ENCODE results near the gene TSTD2. TPM values are rescaled to one million over a fixed set of nuclear protein-coding genes. Genes with fewer than 3 reads are reported as not detected.

Gene TSTD2
- total and polyA plus RNA-seq, 4 donors = 9.4 to 26.6 (median 14.1) TPM

DNA sequence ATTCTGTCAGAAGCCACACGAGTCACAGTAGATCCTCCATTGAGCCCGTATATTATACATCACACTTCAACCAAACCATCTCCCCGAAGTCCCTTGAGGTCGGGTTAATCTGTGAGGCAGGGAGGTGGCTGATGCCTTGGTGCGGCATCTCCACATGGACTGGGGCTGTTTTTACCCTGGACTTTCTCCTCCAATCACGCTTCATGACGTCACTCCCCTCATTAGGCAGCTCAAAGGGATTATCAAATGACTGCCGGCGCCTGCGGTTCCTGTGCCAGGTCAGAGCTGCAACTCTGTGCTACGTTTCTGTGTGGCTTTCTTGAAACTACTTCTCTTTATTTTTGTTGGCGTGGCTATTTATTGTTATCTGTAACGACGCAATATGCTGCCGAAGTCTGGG lies 78.0 kb downstream of the TSTD2 start:
- peaks cover 0 to 4% (median 0%) of the 10 kb centered on the region in 4 donors for H3K36me3 ChIP-seq (ENCODE audit: control insufficient read depth in 4 of 4, insufficient read depth in 4 of 4, low read length in 4 of 4)
- no peaks in the 10 kb centered on the region for H3K9me3 ChIP-seq (ENCODE audit: control insufficient read depth in 4 of 4, insufficient read depth in 3 of 4, low read length in 3 of 4)
- no peak for ATAC-seq (ENCODE audit: insufficient read depth, low FRiP score)
- H3K4me3 ChIP-seq = no peak overlapping the region
- no peak for DNase-seq
- TF ChIP-seq, protein P1, sequence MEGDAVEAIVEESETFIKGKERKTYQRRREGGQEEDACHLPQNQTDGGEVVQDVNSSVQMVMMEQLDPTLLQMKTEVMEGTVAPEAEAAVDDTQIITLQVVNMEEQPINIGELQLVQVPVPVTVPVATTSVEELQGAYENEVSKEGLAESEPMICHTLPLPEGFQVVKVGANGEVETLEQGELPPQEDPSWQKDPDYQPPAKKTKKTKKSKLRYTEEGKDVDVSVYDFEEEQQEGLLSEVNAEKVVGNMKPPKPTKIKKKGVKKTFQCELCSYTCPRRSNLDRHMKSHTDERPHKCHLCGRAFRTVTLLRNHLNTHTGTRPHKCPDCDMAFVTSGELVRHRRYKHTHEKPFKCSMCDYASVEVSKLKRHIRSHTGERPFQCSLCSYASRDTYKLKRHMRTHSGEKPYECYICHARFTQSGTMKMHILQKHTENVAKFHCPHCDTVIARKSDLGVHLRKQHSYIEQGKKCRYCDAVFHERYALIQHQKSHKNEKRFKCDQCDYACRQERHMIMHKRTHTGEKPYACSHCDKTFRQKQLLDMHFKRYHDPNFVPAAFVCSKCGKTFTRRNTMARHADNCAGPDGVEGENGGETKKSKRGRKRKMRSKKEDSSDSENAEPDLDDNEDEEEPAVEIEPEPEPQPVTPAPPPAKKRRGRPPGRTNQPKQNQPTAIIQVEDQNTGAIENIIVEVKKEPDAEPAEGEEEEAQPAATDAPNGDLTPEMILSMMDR (IDR thresholded peaks at IDR 0.05; ENCODE audit: control extremely low read depth, extremely low read depth) = no peak
- peaks cover 0 to 9% (median 0%) of the 10 kb centered on the region in 5 donors for H3K4me1 ChIP-seq (ENCODE audit: control insufficient read depth in 5 of 5, insufficient read depth in 5 of 5, low read length in 5 of 5)
- peak overlapping the region in 1 of 2 donors; percentile 45 for H3K27ac ChIP-seq (ENCODE audit: low read depth in 1 of 2, low read length in 1 of 2)
- H3K9ac ChIP-seq (ENCODE audit: insufficient read depth in 1 of 2, low read length in 2 of 2) = no peak overlapping the region
- H3K27me3 ChIP-seq (ENCODE audit: control insufficient read depth in 3 of 3, insufficient read depth in 3 of 3, low read length in 2 of 3) = peaks cover 0 to 2% (median 0%) of the 10 kb centered on the region in 3 donors
- WGBS, 2 donors = 78 to 80% methylated on average over 15 of the region's 15 CpGs

DNA sequence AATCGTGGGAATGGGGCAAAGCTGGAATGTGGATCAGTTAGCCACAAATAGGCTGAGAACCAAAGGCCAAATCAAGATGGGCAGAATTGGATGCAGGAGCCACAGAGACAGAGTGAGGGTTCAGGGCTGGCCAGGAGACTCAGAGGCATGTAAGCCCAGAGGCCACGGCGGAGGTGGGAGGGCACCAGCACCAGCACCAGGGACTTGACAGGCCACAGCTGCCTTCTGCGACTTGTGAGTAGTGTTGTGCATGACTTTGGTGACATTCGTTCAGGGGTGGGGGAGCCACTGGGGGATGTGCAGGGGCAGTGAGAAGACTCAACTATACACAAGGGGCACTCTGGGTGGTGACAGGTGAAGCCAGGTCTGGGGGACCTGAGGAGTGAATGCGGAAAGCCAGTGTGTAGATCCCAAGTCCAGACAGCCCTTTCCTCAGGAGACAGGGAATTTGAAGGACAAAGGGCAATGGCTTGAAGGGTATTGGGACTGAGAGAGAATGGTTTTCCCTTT lies 78.5 kb downstream of the TSTD2 start:
- DNase-seq (no peak), ATAC-seq (ENCODE audit: insufficient read depth, low FRiP score) (no peak)
- peaks cover 0 to 2% (median 0%) of the 10 kb centered on the region in 3 donors for H3K27me3 ChIP-seq (ENCODE audit: control insufficient read depth in 3 of 3, insufficient read depth in 3 of 3, low read length in 2 of 3)
- 93 to 98% methylated on average over 6 of the region's 6 CpGs for WGBS, 2 donors
- H3K4me1 ChIP-seq (ENCODE audit: control insufficient read depth in 5 of 5, insufficient read depth in 5 of 5, low read length in 5 of 5) = peaks cover 0 to 9% (median 0%) of the 10 kb centered on the region in 5 donors
- TF ChIP-seq, protein P1 (IDR thresholded peaks at IDR 0.05; ENCODE audit: control extremely low read depth, extremely low read depth) = no peak
- H3K36me3 ChIP-seq (ENCODE audit: control insufficient read depth in 4 of 4, insufficient read depth in 4 of 4, low read length in 4 of 4) = peaks cover 0 to 4% (median 0%) of the 10 kb centered on the region in 4 donors
- no peak overlapping the region for H3K4me3 ChIP-seq
- H3K9me3 ChIP-seq (ENCODE audit: control insufficient read depth in 4 of 4, insufficient read depth in 3 of 4, low read length in 3 of 4) = no peaks in the 10 kb centered on the region
- peak overlapping the region in 1 of 2 donors; percentile 5 for H3K27ac ChIP-seq (ENCODE audit: low read depth in 1 of 2, low read length in 1 of 2)
- H3K9ac ChIP-seq (ENCODE audit: insufficient read depth in 1 of 2, low read length in 2 of 2) = no peak overlapping the region

DNA sequence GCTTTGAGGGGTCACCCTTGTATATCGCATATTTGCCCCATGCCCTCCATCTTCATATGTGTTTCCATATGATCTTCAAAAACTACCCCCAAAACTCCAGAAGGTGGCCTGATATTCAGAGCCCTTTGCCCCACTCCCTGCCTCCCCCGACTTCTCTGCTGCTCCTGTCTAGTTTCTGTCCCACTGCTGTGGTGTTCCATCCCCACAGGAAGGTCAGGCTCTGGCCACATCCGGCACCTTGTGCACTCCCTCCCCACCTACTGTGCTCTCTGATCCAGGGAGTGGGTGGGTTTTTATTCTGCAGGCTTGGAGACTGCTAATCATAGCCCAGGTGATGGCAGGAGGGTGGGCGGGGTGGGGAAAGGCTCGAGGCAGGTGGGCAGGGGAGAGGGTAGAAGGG lies 79.3 kb downstream of the TSTD2 start:
- DNase-seq = no peak
- Histone ChIP-seq H3K27me3 (ENCODE audit: control insufficient read depth in 3 of 3, insufficient read depth in 3 of 3, low read length in 2 of 3) (peaks cover 0 to 2% (median 0%) of the 10 kb centered on the region in 3 donors), H3K36me3 (ENCODE audit: control insufficient read depth in 4 of 4, insufficient read depth in 4 of 4, low read length in 4 of 4) (peaks cover 0 to 4% (median 0%) of the 10 kb centered on the region in 4 donors), H3K4me1 (ENCODE audit: control insufficient read depth in 5 of 5, insufficient read depth in 5 of 5, low read length in 5 of 5) (peaks cover 0 to 9% (median 0%) of the 10 kb centered on the region in 5 donors), H3K27ac (ENCODE audit: low read depth in 1 of 2, low read length in 1 of 2) (no peak overlapping the region), H3K9me3 (ENCODE audit: control insufficient read depth in 4 of 4, insufficient read depth in 3 of 4, low read length in 3 of 4) (no peaks in the 10 kb centered on the region), H3K4me3 (no peak overlapping the region), H3K9ac (ENCODE audit: insufficient read depth in 1 of 2, low read length in 2 of 2) (no peak overlapping the region)
- WGBS, 2 donors = 87 to 92% methylated on average over 5 of the region's 5 CpGs
- TF ChIP-seq, protein P1 (IDR thresholded peaks at IDR 0.05; ENCODE audit: control extremely low read depth, extremely low read depth) = no peak
- no peak for ATAC-seq (ENCODE audit: insufficient read depth, low FRiP score)

DNA sequence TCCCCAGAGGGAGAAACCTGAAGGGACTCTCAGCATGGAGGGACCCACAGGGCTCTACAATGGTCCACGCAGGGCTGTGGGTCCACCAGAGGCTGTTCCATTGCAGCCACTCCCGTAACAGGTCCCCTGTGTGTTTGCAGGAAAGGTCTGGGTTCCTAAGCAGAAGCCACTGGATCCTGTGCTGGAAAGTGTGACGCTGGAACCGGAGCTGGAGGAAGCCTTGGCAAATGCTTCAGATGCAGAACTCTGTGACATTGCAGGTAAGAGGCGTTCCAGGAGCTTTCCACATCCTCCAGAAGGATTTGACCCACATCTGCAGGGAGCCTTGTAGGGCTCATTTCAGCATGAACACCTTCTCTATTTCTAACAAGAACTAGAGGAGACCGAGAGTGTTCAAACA lies 80.0 kb downstream of the TSTD2 start:
- Histone ChIP-seq H3K4me1 (ENCODE audit: control insufficient read depth in 5 of 5, insufficient read depth in 5 of 5, low read length in 5 of 5) (peaks cover 0 to 9% (median 0%) of the 10 kb centered on the region in 5 donors), H3K27me3 (ENCODE audit: control insufficient read depth in 3 of 3, insufficient read depth in 3 of 3, low read length in 2 of 3) (peaks cover 0 to 2% (median 0%) of the 10 kb centered on the region in 3 donors), H3K36me3 (ENCODE audit: control insufficient read depth in 4 of 4, insufficient read depth in 4 of 4, low read length in 4 of 4) (peaks cover 0 to 4% (median 0%) of the 10 kb centered on the region in 4 donors), H3K9me3 (ENCODE audit: control insufficient read depth in 4 of 4, insufficient read depth in 3 of 4, low read length in 3 of 4) (no peaks in the 10 kb centered on the region), H3K27ac (ENCODE audit: low read depth in 1 of 2, low read length in 1 of 2) (no peak overlapping the region), H3K4me3 (no peak overlapping the region), H3K9ac (ENCODE audit: insufficient read depth in 1 of 2, low read length in 2 of 2) (no peak overlapping the region)
- DNase-seq (no peak), ATAC-seq (ENCODE audit: insufficient read depth, low FRiP score) (no peak)
- WGBS, 2 donors = 93% methylated on average over 6 of the region's 6 CpGs
- TF ChIP-seq, protein P1 (IDR thresholded peaks at IDR 0.05; ENCODE audit: control extremely low read depth, extremely low read depth) = no peak
